Astrocyte (in vitro differentiated cells and primary cell): ENCODE measurements around the gene FSTL4. TPM values are rescaled to one million over a fixed set of nuclear protein-coding genes. Genes with fewer than 3 reads are reported as not detected.

Source experiments
- DNase-seq: peaks from one replicate; pipeline ENCODE4 v3.0.0-alpha.2; 2010; ENCODE audit warnings: low read depth
- FAIRE-seq: peaks from 2 replicates; lab custom pipeline; 2011; peaks lifted over from hg19 to GRCh38; lab: Jason Lieb, UNC
- H2AFZ ChIP-seq: 2 replicates; pipeline ENCODE4 v1.6.0; 2012; ENCODE audit warnings: low read depth, low read length, inconsistent platforms
- H3K27ac ChIP-seq: 2 replicates; pipeline ENCODE4 v1.5.1; 2011; ENCODE audit warnings: low read depth, low read length, inconsistent platforms
- H3K27me3 ChIP-seq: 2 replicates; pipeline ENCODE4 v1.6.0; 2011; ENCODE audit warnings: low read length, inconsistent platforms; ENCODE audit not compliant: insufficient read depth
- H3K36me3 ChIP-seq: 2 replicates; pipeline ENCODE4 v1.5.1; 2011; ENCODE audit warnings: low read length, inconsistent platforms; ENCODE audit not compliant: insufficient read depth
- H3K4me1 ChIP-seq: 2 replicates; pipeline ENCODE4 v1.5.1; 2011; ENCODE audit warnings: low read length, inconsistent platforms; ENCODE audit not compliant: insufficient read depth
- H3K4me2 ChIP-seq: 2 replicates; pipeline ENCODE4 v1.6.0; 2012; ENCODE audit warnings: low read length, inconsistent platforms
- H3K4me3 ChIP-seq: 2 replicates; pipeline ENCODE4 v1.5.1; 2011; ENCODE audit warnings: low read depth, mild to moderate bottlenecking, low read length, inconsistent platforms; ENCODE audit not compliant: insufficient read depth
- H3K79me2 ChIP-seq: 2 replicates; pipeline ENCODE4 v1.6.0; 2012; ENCODE audit warnings: mild to moderate bottlenecking, low read length, inconsistent platforms; ENCODE audit not compliant: insufficient read depth
- H3K9ac ChIP-seq: 2 replicates; pipeline ENCODE4 v1.6.0; 2012; ENCODE audit warnings: mild to moderate bottlenecking, low read length, inconsistent platforms
- H3K9me3 ChIP-seq: 2 replicates; pipeline ENCODE4 v1.5.1; 2012; ENCODE audit warnings: low read depth, mild to moderate bottlenecking, low read length, inconsistent platforms; ENCODE audit not compliant: insufficient read depth
- H4K20me1 ChIP-seq: 2 replicates; pipeline ENCODE4 v1.6.0; 2012; ENCODE audit warnings: low read length, inconsistent platforms; ENCODE audit not compliant: insufficient read depth
- H3K27ac Mint-ChIP-seq: one replicate; pipeline ENCODE4 v1.8.0; 2021; ENCODE audit warnings: mild to moderate bottlenecking, mixed read lengths; ENCODE audit not compliant: unreplicated experiment
- H3K27me3 Mint-ChIP-seq: one replicate; pipeline ENCODE4 v1.8.0; 2021; ENCODE audit warnings: low read depth, mixed read lengths; ENCODE audit not compliant: unreplicated experiment
- H3K36me3 Mint-ChIP-seq: one replicate; pipeline ENCODE4 v1.8.0; 2021; ENCODE audit warnings: low read depth, mixed read lengths; ENCODE audit not compliant: unreplicated experiment
- H3K4me1 Mint-ChIP-seq: one replicate; pipeline ENCODE4 v1.8.0; 2021; ENCODE audit warnings: low read depth, mixed read lengths; ENCODE audit not compliant: unreplicated experiment
- H3K4me3 Mint-ChIP-seq: one replicate; pipeline ENCODE4 v1.8.0; 2021; ENCODE audit warnings: mild to moderate bottlenecking, moderate library complexity, mixed read lengths; ENCODE audit not compliant: unreplicated experiment
- H3K9me3 Mint-ChIP-seq: one replicate; pipeline ENCODE4 v1.8.0; 2021; ENCODE audit warnings: mild to moderate bottlenecking, mixed read lengths; ENCODE audit not compliant: unreplicated experiment
- EZH2 ChIP-seq: IDR thresholded peaks from 2 replicates; pipeline ENCODE4 v1.6.1; 2012; ENCODE audit warnings: mild to moderate bottlenecking, low read length, inconsistent platforms; ENCODE audit not compliant: insufficient read depth
- total RNA-seq: library from RNA; stranded (reverse); gene quantifications from 2 replicates; pipeline ENCODE4 v1.2.1, GENCODE V29; 2021
- TF ChIP-seq, protein P1 (sequence below): IDR thresholded peaks from 2 replicates; pipeline ENCODE4 v1.5.1; 2011; ENCODE audit warnings: low read depth, mild to moderate bottlenecking, inconsistent platforms, low read length, moderate library complexity; ENCODE audit not compliant: insufficient read depth

FSTL4 gene
- total RNA-seq, 1 donor from 2014 or later = not detected

GRCh38 chr5:133405275-133406034 lies 206.9 kb downstream of the FSTL4 start:
- no peaks in the 10 kb centered on the region for H3K36me3 ChIP-seq
- H3K4me3 ChIP-seq = no peak overlapping the region
- no peaks in the 10 kb centered on the region for H3K4me1 ChIP-seq
- Mint-ChIP-seq H3K27me3 (peaks cover 30% of the 10 kb centered on the region), H3K27ac (no peak overlapping the region), H3K36me3 (no peaks in the 10 kb centered on the region), H3K4me1 (no peaks in the 10 kb centered on the region), H3K9me3 (peaks cover 4% of the 10 kb centered on the region), H3K4me3 (no peak overlapping the region)
- H3K27ac ChIP-seq = no peak overlapping the region
- no peak overlapping the region for H2AFZ ChIP-seq
- no peaks in the 10 kb centered on the region for H4K20me1 ChIP-seq
- no peaks in the 10 kb centered on the region for H3K9me3 ChIP-seq
- peaks cover 6% of the 10 kb centered on the region for H3K27me3 ChIP-seq
- FAIRE-seq (no peak), DNase-seq (no peak)
- TF ChIP-seq EZH2 = no peak
- TF ChIP-seq, protein P1, sequence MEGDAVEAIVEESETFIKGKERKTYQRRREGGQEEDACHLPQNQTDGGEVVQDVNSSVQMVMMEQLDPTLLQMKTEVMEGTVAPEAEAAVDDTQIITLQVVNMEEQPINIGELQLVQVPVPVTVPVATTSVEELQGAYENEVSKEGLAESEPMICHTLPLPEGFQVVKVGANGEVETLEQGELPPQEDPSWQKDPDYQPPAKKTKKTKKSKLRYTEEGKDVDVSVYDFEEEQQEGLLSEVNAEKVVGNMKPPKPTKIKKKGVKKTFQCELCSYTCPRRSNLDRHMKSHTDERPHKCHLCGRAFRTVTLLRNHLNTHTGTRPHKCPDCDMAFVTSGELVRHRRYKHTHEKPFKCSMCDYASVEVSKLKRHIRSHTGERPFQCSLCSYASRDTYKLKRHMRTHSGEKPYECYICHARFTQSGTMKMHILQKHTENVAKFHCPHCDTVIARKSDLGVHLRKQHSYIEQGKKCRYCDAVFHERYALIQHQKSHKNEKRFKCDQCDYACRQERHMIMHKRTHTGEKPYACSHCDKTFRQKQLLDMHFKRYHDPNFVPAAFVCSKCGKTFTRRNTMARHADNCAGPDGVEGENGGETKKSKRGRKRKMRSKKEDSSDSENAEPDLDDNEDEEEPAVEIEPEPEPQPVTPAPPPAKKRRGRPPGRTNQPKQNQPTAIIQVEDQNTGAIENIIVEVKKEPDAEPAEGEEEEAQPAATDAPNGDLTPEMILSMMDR = no peak
- H3K79me2 ChIP-seq = no peaks in the 10 kb centered on the region
- H3K9ac ChIP-seq = no peak overlapping the region
- no peak overlapping the region for H3K4me2 ChIP-seq

DNA sequence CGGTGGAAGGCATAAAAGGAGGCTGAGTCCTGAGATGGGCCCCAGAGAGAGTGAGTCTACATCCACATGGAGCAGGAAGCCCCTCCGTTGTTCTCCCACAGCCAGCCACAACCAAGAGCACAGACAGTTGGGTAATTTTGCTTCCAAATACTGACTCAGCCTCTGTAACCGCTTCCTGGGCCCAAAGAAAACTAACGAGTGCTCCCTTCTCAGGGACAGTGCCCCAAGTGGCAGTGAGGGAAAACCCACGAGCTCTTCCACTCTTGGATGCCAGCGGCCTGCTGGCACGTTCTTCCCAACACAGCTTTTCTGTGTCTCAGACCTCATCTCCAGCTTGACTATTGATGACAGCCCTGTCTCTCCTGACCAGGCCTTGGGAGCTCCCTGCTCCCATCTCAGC lies 207.6 kb downstream of the FSTL4 start:
- Histone ChIP-seq H3K27me3 (peaks cover 4% of the 10 kb centered on the region), H3K4me1 (no peaks in the 10 kb centered on the region), H3K9me3 (no peaks in the 10 kb centered on the region), H3K4me3 (no peak overlapping the region), H4K20me1 (no peaks in the 10 kb centered on the region), H3K27ac (no peak overlapping the region), H3K36me3 (no peaks in the 10 kb centered on the region), H3K4me2 (no peak overlapping the region), H2AFZ (no peak overlapping the region), H3K9ac (no peak overlapping the region), H3K79me2 (no peaks in the 10 kb centered on the region)
- H3K4me1 Mint-ChIP-seq = no peaks in the 10 kb centered on the region
- no peak for TF ChIP-seq EZH2
- TF ChIP-seq, protein P1 = peak; percentile 18
- peaks cover 4% of the 10 kb centered on the region for H3K9me3 Mint-ChIP-seq
- DNase-seq (peak; percentile 2), FAIRE-seq (no peak)
- no peaks in the 10 kb centered on the region for H3K36me3 Mint-ChIP-seq
- H3K27ac Mint-ChIP-seq = no peak overlapping the region
- no peak overlapping the region for H3K4me3 Mint-ChIP-seq
- H3K27me3 Mint-ChIP-seq = peaks cover 28% of the 10 kb centered on the region

DNA sequence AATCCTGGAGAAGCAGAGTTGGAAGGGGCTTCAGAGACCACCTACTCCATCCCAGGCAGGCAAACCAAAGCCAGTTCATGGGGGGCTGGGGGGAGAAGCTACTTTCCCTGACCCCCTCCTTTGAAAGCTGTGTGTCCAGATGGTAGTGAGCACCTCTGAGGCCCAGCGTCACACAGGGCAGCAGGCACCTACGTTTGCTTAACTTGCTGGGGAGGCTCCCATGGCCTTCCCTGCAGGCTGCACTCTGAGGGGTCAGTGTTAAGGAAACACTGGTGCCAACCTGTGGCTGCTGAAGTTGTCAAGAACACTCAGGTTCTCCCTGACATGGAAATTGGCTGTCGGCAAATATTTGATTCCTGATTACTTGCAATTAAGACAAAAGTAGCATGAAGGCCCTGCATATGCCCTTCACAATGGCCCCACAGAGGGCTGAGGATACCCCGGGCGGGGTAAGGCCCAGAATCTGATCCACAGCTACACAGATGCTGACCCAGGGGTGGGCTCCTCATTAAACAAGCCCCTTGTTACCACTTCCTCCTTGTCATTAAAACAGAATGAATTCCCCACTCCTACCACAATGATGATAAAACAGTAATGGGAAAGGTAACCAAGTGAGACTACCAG lies 208.5 kb downstream of the FSTL4 start:
- no peak overlapping the region for H3K27ac Mint-ChIP-seq
- no peak for FAIRE-seq
- H3K4me2 ChIP-seq = no peak overlapping the region

More for the DNA sequence above, 208.5 kb downstream of the FSTL4 start:
- Mint-ChIP-seq H3K27me3 (peaks cover 26% of the 10 kb centered on the region), H3K36me3 (no peaks in the 10 kb centered on the region), H3K4me1 (no peaks in the 10 kb centered on the region), H3K4me3 (no peak overlapping the region), H3K9me3 (peaks cover 4% of the 10 kb centered on the region)
- TF ChIP-seq, protein P1 = no peak
- no peak for TF ChIP-seq EZH2
- Histone ChIP-seq H3K4me1 (no peaks in the 10 kb centered on the region), H3K27ac (no peak overlapping the region), H3K27me3 (peaks cover 4% of the 10 kb centered on the region), H4K20me1 (no peaks in the 10 kb centered on the region), H3K79me2 (no peaks in the 10 kb centered on the region), H3K9ac (no peak overlapping the region), H3K36me3 (no peaks in the 10 kb centered on the region), H3K4me3 (no peak overlapping the region), H2AFZ (no peak overlapping the region), H3K9me3 (no peaks in the 10 kb centered on the region)
- no peak for DNase-seq
